Psoas muscle (tissue), 8 donors: ENCODE data around the gene GNS. TPM values are rescaled to one million over a fixed set of nuclear protein-coding genes. Genes with fewer than 3 reads are reported as not detected.

Experiments used
- ATAC-seq, 4 donors: fragments of 200-7000 bp; cut with Tn5 transposase; one replicate each; pipeline ENCODE4 v1.9.1; 2020; ENCODE audit warnings: moderate library complexity in 3 of 4, mild to moderate bottlenecking in 2 of 4
- DNase-seq, 2 donors: peaks; one replicate each; pipeline ENCODE4 v3.0.0-alpha.2; 2020
- H3K27ac ChIP-seq: fragments of 200-600 bp; one replicate; pipeline ENCODE4 v1.8.0; 2022
- H3K27me3 ChIP-seq, 3 donors: fragments of 200-600 bp in 1 of 3; one replicate each; pipeline versions ENCODE4 v1.6.1 to v1.8.0; 2013 to 2022; ENCODE audit warnings: low read length in 2 of 3, mild to moderate bottlenecking in 2 of 3, moderate library complexity in 1 of 3; ENCODE audit not compliant: insufficient read depth in 3 of 3
- H3K36me3 ChIP-seq, 2 donors: fragments of 200-600 bp in 1 of 2; one replicate each; pipeline versions ENCODE4 v1.6.1 to v1.8.0; 2013 to 2022; ENCODE audit warnings: low read depth in 1 of 2, mild to moderate bottlenecking in 1 of 2, moderate library complexity in 1 of 2; ENCODE audit not compliant: insufficient read depth in 1 of 2
- H3K4me1 ChIP-seq: fragments of 200-600 bp; one replicate; pipeline ENCODE4 v1.8.0; 2022
- H3K4me3 ChIP-seq: fragments of 200-600 bp; one replicate; pipeline ENCODE4 v1.8.0; 2022; ENCODE audit warnings: mild to moderate bottlenecking
- H3K9me3 ChIP-seq: fragments of 200-600 bp; one replicate; pipeline ENCODE4 v1.8.0; 2022
- WGBS, 3 donors: extraction: QIAGEN DNeasy Blood & Tissue Kit; methylation state at CpG; one replicate each; pipeline versions ENCODE4 v1.1.6 to v1.1.7; 2013; 5-methylcytosine and 5-hydroxymethylcytosine counted together
- intact Hi-C, 2 donors: fragments of 100-400 bp; cut with DNase I; formaldehyde crosslinking; loops; one replicate each; pipeline versions ENCODE4 v1.11.0 to v1.14.2; 2022
- polyA plus RNA-seq, 3 donors: library from polyadenylated mRNA; stranded (reverse); fragments of 200-250 nt; gene quantifications; one replicate each; pipeline ENCODE4 v1.2.3, GENCODE V29; 2013
- total RNA-seq, 4 donors: library from RNA; stranded (reverse); fragmentation: NEBNext Ultra II Directional in 2 of 4; extraction: Animal tissue kit (Norgen Biotek cat#: 25700) in 2 of 4; gene quantifications; one replicate each; pipeline versions ENCODE4 v1.2.1 to v1.2.4, GENCODE V29; 2021 to 2023
- TF ChIP-seq, protein P1 (sequence below): fragments of 200-600 bp; IDR thresholded peaks from one replicate; pipeline ENCODE4 v1.8.0; 2022; ENCODE audit warnings: antibody characterized with exemption
- donor health status: healthy with polysubstance abuse.
- donor health status: DM: no; HTN: no; CAD: no; lungs with moderate emphysema.
- donor health status: Bipolar disorder and iron deficiency.
- donor health status: healthy.
- donor health status: DM: yes; HTN: yes; CAD: no.
- donor health status: DM: no; HTN: no; CAD: no.
- donor health status: DM: no; HTN: no; CAD: no.
- donor health status: DM: yes; HTN: yes; CAD: no.

Gene GNS
- total and polyA plus RNA-seq, 7 donors = 18.7 to 55.3 (median 36.5) TPM

DNA sequence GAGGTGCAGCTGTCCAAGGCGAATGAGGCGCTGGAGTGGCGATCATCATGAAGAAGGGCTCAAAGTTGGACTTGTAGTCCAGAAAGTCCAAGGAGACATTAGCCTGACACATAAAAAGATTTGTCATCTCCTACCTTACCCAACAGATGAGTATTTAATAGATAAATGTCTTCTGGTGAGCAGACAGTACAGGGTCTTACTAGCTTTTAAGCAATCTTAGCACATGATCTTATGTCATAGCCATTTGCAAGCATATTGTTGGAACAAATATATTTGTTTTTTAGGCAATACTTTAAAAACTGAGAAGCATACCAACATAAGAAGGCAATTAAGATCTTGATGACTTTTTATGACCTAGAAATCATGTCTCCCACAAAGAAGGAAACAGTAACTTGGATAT is 16.0 kb downstream of the GNS start:
- intact Hi-C loops = loop anchor here in 1 of 2 donors (10.0 kb wide), 1 partner anchor 308 kb away; no protein-coding TSS in a partner anchor
- H3K27ac ChIP-seq = no peak overlapping the region
- no peak for ATAC-seq
- no peak for DNase-seq
- peaks cover 17 to 98% of the 10 kb centered on the region in 2 donors for H3K36me3 ChIP-seq
- H3K27me3 ChIP-seq = no peaks in the 10 kb centered on the region
- no peak overlapping the region for H3K4me3 ChIP-seq
- 96 to 100% (median 99%) methylated on average over 3 of the region's 3 CpGs for WGBS, 3 donors
- TF ChIP-seq, protein P1, sequence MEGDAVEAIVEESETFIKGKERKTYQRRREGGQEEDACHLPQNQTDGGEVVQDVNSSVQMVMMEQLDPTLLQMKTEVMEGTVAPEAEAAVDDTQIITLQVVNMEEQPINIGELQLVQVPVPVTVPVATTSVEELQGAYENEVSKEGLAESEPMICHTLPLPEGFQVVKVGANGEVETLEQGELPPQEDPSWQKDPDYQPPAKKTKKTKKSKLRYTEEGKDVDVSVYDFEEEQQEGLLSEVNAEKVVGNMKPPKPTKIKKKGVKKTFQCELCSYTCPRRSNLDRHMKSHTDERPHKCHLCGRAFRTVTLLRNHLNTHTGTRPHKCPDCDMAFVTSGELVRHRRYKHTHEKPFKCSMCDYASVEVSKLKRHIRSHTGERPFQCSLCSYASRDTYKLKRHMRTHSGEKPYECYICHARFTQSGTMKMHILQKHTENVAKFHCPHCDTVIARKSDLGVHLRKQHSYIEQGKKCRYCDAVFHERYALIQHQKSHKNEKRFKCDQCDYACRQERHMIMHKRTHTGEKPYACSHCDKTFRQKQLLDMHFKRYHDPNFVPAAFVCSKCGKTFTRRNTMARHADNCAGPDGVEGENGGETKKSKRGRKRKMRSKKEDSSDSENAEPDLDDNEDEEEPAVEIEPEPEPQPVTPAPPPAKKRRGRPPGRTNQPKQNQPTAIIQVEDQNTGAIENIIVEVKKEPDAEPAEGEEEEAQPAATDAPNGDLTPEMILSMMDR = no peak
- no peaks in the 10 kb centered on the region for H3K9me3 ChIP-seq
- no peaks in the 10 kb centered on the region for H3K4me1 ChIP-seq

DNA sequence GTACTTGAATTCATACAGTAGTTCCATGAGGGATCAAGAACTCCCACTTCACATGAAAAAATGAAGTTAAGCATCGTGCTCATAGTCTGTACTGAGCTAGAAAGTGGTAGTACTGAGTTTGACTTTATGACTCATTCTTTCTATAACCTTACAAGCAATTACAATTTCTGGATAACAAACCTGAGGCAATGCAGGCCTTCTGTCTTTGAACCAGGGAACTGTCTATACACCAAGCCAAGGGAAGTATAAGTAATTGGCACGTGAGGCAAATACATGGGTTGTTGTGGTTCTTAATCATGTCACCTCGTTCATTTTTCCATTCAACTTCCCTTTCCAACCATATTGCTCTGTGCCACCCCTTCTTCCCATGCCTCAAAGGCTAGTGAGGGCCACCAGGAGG is 16.8 kb downstream of the GNS start:
- Histone ChIP-seq H3K4me3 (no peak overlapping the region), H3K27me3 (no peaks in the 10 kb centered on the region), H3K36me3 (peaks cover 17 to 98% of the 10 kb centered on the region in 2 donors), H3K4me1 (no peaks in the 10 kb centered on the region), H3K9me3 (no peaks in the 10 kb centered on the region), H3K27ac (no peak overlapping the region)
- DNase-seq = no peak
- ATAC-seq = no peak
- intact Hi-C loops = loop anchor here in 1 of 2 donors (10.0 kb wide), 1 partner anchor 308 kb away; no protein-coding TSS in a partner anchor
- 90 to 96% (median 92%) methylated on average over 3 of the region's 3 CpGs for WGBS, 3 donors
- TF ChIP-seq, protein P1 = no peak

GRCh38 chr12:64740646-64741045 is 18.6 kb downstream of the GNS start:
- no peak overlapping the region for H3K4me3 ChIP-seq
- peaks cover 24 to 98% of the 10 kb centered on the region in 2 donors for H3K36me3 ChIP-seq
- ATAC-seq = no peak
- H3K27me3 ChIP-seq = no peaks in the 10 kb centered on the region
- no peak for DNase-seq
- H3K9me3 ChIP-seq = no peaks in the 10 kb centered on the region
- no peaks in the 10 kb centered on the region for H3K4me1 ChIP-seq
- TF ChIP-seq, protein P1 = no peak
- no peak overlapping the region for H3K27ac ChIP-seq
- intact Hi-C loops = loop anchor here in 1 of 2 donors (10.0 kb wide), 1 partner anchor 306 kb away; no protein-coding TSS in a partner anchor
- 76 to 83% (median 80%) methylated on average over 2 of the region's 2 CpGs for WGBS, 3 donors

DNA sequence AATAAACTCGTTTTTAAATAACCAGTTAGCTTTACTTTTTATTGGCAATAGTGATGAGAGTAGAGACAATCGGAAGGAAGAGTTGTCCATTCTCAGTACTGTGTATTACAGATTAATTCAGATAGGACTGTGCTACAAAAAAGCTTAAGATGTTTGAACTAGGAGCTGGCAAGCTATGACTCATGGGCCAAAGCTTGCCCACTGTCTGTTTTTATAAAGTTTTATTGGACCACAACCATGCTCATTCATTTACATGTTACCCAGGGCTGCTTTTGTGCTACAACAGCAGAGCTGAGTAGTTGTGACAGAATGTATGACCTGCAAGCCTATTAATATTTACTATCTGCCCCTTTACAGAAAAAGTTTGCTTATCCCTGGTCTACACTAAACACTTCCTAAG is 19.4 kb downstream of the GNS start:
- Histone ChIP-seq H3K27ac (no peak overlapping the region), H3K4me1 (no peaks in the 10 kb centered on the region), H3K27me3 (no peaks in the 10 kb centered on the region), H3K36me3 (peaks cover 24 to 98% of the 10 kb centered on the region in 2 donors), H3K4me3 (no peak overlapping the region), H3K9me3 (no peaks in the 10 kb centered on the region)
- TF ChIP-seq, protein P1 = no peak
- intact Hi-C loops = loop anchor here (10.0 kb wide), 2 partner anchors 305 to 315 kb away; no protein-coding TSS in a partner anchor
- 91 to 95% (median 93%) methylated on average over 2 of the region's 2 CpGs for WGBS, 3 donors
- no peak for DNase-seq
- no peak for ATAC-seq

DNA sequence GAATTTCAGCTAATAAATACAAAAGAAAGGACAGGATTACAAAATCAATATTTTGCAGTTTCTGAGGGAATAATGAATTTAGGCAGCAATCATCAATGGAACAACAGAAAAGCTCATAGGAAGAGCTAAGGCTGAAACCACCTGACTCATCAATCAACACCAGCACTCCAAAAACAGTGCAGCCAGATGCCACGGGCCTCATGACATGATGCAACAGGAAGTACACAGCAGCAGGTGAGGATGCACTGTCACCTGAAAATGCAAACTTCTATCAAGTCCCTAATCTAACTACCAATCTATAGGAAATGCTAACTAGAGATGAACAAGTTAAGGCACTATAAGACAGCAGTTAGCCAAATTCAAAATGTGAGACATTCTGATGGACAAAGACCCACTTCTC is 21.7 kb downstream of the GNS start:
- WGBS, 3 donors = 50 to 70% (median 52%) methylated on average over 1 of the region's 1 CpG
- TF ChIP-seq, protein P1 = no peak
- Histone ChIP-seq H3K4me3 (no peak overlapping the region), H3K36me3 (peaks cover 18 to 79% of the 10 kb centered on the region in 2 donors), H3K27me3 (no peaks in the 10 kb centered on the region), H3K27ac (no peak overlapping the region), H3K9me3 (no peaks in the 10 kb centered on the region), H3K4me1 (peaks cover 9% of the 10 kb centered on the region)
- no peak for ATAC-seq
- no peak for DNase-seq
- intact Hi-C loops = loop anchor here in 1 of 2 donors (10.0 kb wide), 1 partner anchor 313 kb away; no protein-coding TSS in a partner anchor
